Transverse colon (tissue), 3 donors: ENCODE results near the gene BMX.

Experiments used
- POLR2A ChIP-seq: fragments of 450-650 bp; IDR thresholded peaks from one replicate; pipeline ENCODE4 v1.6.1; 2016; ENCODE audit warnings: antibody characterized with exemption, mild to moderate bottlenecking, moderate library complexity
- POLR2AphosphoS5 ChIP-seq, 3 donors: sonication (generic); formaldehyde crosslinking; IDR thresholded peaks; one replicate each; pipeline ENCODE4 v1.6.1; 2016; ENCODE audit warnings: antibody characterized with exemption in 3 of 3

DNA sequence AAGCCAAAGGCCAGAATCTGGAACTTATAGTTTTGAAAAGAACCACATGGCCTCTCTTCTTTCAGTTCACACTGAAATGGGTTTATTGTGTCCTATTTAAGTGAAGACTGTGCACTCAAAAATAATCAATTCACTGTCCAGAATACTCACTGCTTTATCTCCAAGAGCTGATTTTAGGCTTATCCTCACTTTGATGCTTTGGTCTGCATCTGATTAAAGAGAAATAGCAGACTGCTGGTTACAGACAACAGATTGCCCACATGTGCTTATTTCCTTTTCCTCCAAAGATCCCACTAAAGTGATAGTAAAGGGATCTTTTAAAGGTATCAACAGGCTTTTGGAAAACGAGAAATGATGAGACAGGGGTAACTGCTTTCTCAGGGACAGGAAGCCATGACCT is 69.5 kb downstream of the BMX start:
- TF ChIP-seq POLR2AphosphoS5 (IDR thresholded peaks at IDR 0.05) (no peak), POLR2A (no peak)
